IPS-20b (cell line): ENCODE data around the gene CCNYL1.

Experiments
- H3K27ac ChIP-seq: one replicate; pipeline ENCODE4 v1.5.1; 2013; ENCODE audit warnings: low read length
- H3K27me3 ChIP-seq: 2 replicates; pipeline ENCODE4 v1.6.1; 2013; ENCODE audit warnings: mild to moderate bottlenecking, low read length, inconsistent platforms; ENCODE audit not compliant: insufficient read depth
- H3K36me3 ChIP-seq: 2 replicates; pipeline ENCODE4 v1.6.1; 2013; ENCODE audit warnings: low read depth, mild to moderate bottlenecking, inconsistent platforms, low read length, moderate library complexity; ENCODE audit not compliant: insufficient read depth
- H3K4me1 ChIP-seq: 2 replicates; pipeline ENCODE4 v1.6.1; 2013; ENCODE audit warnings: mild to moderate bottlenecking, control low read depth, inconsistent platforms, low read length, moderate library complexity; ENCODE audit not compliant: insufficient read depth
- H3K4me3 ChIP-seq: 2 replicates; pipeline ENCODE4 v1.5.1; 2013; ENCODE audit warnings: mild to moderate bottlenecking, low read length, inconsistent platforms
- H3K9ac ChIP-seq: 2 replicates; pipeline ENCODE4 v1.6.1; 2013; ENCODE audit warnings: low read depth, mild to moderate bottlenecking, inconsistent platforms, low read length, moderate library complexity
- H3K9me3 ChIP-seq: 2 replicates; pipeline ENCODE4 v1.6.1; 2013; ENCODE audit warnings: mild to moderate bottlenecking, low read depth, low read length, inconsistent platforms; ENCODE audit not compliant: insufficient read depth

The CCNYL1 gene

GRCh38 chr2:207768866-207769596, 57.6 kb downstream of the CCNYL1 start:
- Histone ChIP-seq H3K9ac (peak overlapping the region; percentile 77), H3K4me3 (peak overlapping the region; percentile 85), H3K36me3 (peaks cover 33% of the 10 kb centered on the region), H3K4me1 (peaks cover 32% of the 10 kb centered on the region), H3K27me3 (peaks cover 47% of the 10 kb centered on the region), H3K9me3 (no peaks in the 10 kb centered on the region), H3K27ac (no peak overlapping the region)

GRCh38 chr2:207770602-207771404, 59.4 kb downstream of the CCNYL1 start:
- H3K4me3 ChIP-seq = peak overlapping the region; percentile 85; the same call in 1 of the 2 replicates
- peaks cover 18% of the 10 kb centered on the region for H3K36me3 ChIP-seq
- H3K27ac ChIP-seq = no peak overlapping the region
- peak overlapping the region; percentile 66; the same call in 1 of the 2 replicates for H3K9ac ChIP-seq
- H3K27me3 ChIP-seq = peaks cover 47% of the 10 kb centered on the region
- H3K9me3 ChIP-seq = no peaks in the 10 kb centered on the region
- peaks cover 20% of the 10 kb centered on the region; the same call in 1 of the 2 replicates for H3K4me1 ChIP-seq

- Histone ChIP-seq H3K36me3 (peaks cover 15% of the 10 kb centered on the region), H3K4me3 (peak overlapping the region; percentile 85; the same call in 1 of the 2 replicates), H3K9me3 (no peaks in the 10 kb centered on the region), H3K4me1 (peaks cover 20% of the 10 kb centered on the region; the same call in 1 of the 2 replicates), H3K9ac (no peak overlapping the region), H3K27ac (no peak overlapping the region), H3K27me3 (peaks cover 42% of the 10 kb centered on the region)
Observed at GRCh38 chr2:207771421-207771820, 60.0 kb downstream of the CCNYL1 start.

GRCh38 chr2:207772081-207772843, 60.8 kb downstream of the CCNYL1 start:
- H3K9me3 ChIP-seq = no peaks in the 10 kb centered on the region
- no peak overlapping the region for H3K27ac ChIP-seq
- no peak overlapping the region for H3K9ac ChIP-seq
- peaks cover 19% of the 10 kb centered on the region; the same call in 1 of the 2 replicates for H3K4me1 ChIP-seq
- H3K4me3 ChIP-seq = no peak overlapping the region
- H3K27me3 ChIP-seq = peaks cover 34% of the 10 kb centered on the region
- peaks cover 9% of the 10 kb centered on the region for H3K36me3 ChIP-seq

GRCh38 chr2:207772844-207773205, 61.4 kb downstream of the CCNYL1 start:
- Histone ChIP-seq H3K9ac (no peak overlapping the region), H3K4me1 (peaks cover 19% of the 10 kb centered on the region; the same call in 1 of the 2 replicates), H3K36me3 (peaks cover 3% of the 10 kb centered on the region), H3K27me3 (peaks cover 29% of the 10 kb centered on the region), H3K27ac (no peak overlapping the region), H3K4me3 (no peak overlapping the region), H3K9me3 (no peaks in the 10 kb centered on the region)

- Histone ChIP-seq H3K27me3 (peaks cover 17% of the 10 kb centered on the region; the same call in 1 of the 2 replicates), H3K9me3 (no peaks in the 10 kb centered on the region), H3K9ac (no peak overlapping the region), H3K4me3 (no peak overlapping the region), H3K4me1 (peaks cover 19% of the 10 kb centered on the region; the same call in 1 of the 2 replicates), H3K27ac (no peak overlapping the region), H3K36me3 (no peaks in the 10 kb centered on the region)
Observed at GRCh38 chr2:207775473-207775872, 64.0 kb downstream of the CCNYL1 start.

GRCh38 chr2:207777124-207777523, 65.7 kb downstream of the CCNYL1 start:
- H3K9ac ChIP-seq = no peak overlapping the region
- H3K4me3 ChIP-seq = no peak overlapping the region
- no peaks in the 10 kb centered on the region for H3K36me3 ChIP-seq
- H3K4me1 ChIP-seq = peaks cover 13% of the 10 kb centered on the region; the same call in 1 of the 2 replicates
- peaks cover 6% of the 10 kb centered on the region; the same call in 1 of the 2 replicates for H3K27me3 ChIP-seq
- no peaks in the 10 kb centered on the region for H3K9me3 ChIP-seq
- no peak overlapping the region for H3K27ac ChIP-seq

GRCh38 chr2:207778298-207778882, 67.0 kb downstream of the CCNYL1 start:
- Histone ChIP-seq H3K27ac (no peak overlapping the region), H3K4me1 (peaks cover 6% of the 10 kb centered on the region; the same call in 1 of the 2 replicates), H3K9me3 (no peaks in the 10 kb centered on the region), H3K36me3 (no peaks in the 10 kb centered on the region), H3K4me3 (no peak overlapping the region), H3K27me3 (peaks cover 6% of the 10 kb centered on the region; the same call in 1 of the 2 replicates), H3K9ac (no peak overlapping the region)

- H3K9ac ChIP-seq = no peak overlapping the region
- no peak overlapping the region for H3K27ac ChIP-seq
- no peaks in the 10 kb centered on the region for H3K36me3 ChIP-seq
- H3K4me3 ChIP-seq = no peak overlapping the region
- peaks cover 6% of the 10 kb centered on the region; the same call in 1 of the 2 replicates for H3K4me1 ChIP-seq
- H3K9me3 ChIP-seq = no peaks in the 10 kb centered on the region
- H3K27me3 ChIP-seq = peaks cover 6% of the 10 kb centered on the region; the same call in 1 of the 2 replicates
Observed at GRCh38 chr2:207779523-207779922, 68.1 kb downstream of the CCNYL1 start.

- Histone ChIP-seq H3K27me3 (peaks cover 6% of the 10 kb centered on the region; the same call in 1 of the 2 replicates), H3K9me3 (no peaks in the 10 kb centered on the region), H3K4me1 (no peaks in the 10 kb centered on the region), H3K9ac (no peak overlapping the region), H3K27ac (no peak overlapping the region), H3K4me3 (no peak overlapping the region), H3K36me3 (no peaks in the 10 kb centered on the region)
Observed at GRCh38 chr2:207782238-207783030, 71.0 kb downstream of the CCNYL1 start.
